ENCODE results near the gene WNT3.

The WNT3 gene

GRCh38 chr17:46783031-46783593, 35.4 kb downstream of the WNT3 start:
- TF ChIP-seq, protein P1, sequence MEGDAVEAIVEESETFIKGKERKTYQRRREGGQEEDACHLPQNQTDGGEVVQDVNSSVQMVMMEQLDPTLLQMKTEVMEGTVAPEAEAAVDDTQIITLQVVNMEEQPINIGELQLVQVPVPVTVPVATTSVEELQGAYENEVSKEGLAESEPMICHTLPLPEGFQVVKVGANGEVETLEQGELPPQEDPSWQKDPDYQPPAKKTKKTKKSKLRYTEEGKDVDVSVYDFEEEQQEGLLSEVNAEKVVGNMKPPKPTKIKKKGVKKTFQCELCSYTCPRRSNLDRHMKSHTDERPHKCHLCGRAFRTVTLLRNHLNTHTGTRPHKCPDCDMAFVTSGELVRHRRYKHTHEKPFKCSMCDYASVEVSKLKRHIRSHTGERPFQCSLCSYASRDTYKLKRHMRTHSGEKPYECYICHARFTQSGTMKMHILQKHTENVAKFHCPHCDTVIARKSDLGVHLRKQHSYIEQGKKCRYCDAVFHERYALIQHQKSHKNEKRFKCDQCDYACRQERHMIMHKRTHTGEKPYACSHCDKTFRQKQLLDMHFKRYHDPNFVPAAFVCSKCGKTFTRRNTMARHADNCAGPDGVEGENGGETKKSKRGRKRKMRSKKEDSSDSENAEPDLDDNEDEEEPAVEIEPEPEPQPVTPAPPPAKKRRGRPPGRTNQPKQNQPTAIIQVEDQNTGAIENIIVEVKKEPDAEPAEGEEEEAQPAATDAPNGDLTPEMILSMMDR (IDR thresholded peaks at IDR 0.05; ENCODE audit: low read depth, low read length): no peak
- DNase-seq (ENCODE audit: extremely low read depth, low read depth): no peak

DNA sequence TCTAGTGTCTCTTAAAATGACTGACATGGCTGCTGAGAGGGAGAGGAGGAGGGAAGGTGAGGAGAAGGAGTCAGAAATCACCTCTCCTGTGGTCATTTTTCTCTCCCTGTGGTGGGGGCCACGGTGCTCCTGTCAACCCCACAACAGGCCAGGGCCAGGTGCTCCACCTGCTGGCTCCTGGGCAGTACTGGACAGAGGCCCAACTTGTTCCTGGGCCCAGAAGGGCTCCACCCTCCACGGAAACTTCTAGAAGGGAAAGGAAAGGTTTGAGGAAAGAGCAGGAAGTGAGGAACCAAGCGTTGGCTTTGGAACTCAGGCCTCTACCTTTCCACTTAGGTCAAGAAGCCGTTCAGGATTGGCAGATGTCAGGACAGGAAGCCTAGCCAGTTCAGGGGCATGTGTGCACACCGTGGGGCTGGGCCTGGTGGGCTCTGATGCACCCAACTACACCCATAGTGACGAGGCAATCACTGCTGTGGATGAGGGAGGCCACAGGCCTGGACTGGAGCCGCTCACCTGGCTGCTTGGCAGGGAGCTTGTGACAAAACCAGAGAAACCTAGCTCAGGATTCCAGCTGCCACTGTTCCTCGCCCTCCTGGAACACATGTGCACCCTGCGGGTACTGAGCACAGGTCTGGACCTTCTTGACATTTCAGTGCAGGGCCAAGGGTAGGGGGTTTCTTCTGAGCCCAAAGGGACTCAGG, 36.1 kb downstream of the WNT3 start:
- TF ChIP-seq, protein P1 (IDR thresholded peaks at IDR 0.05; ENCODE audit: low read depth, low read length): peak; percentile 41
- DNase-seq (ENCODE audit: extremely low read depth, low read depth): no peak

GRCh38 chr17:46780003-46780373, 38.5 kb downstream of the WNT3 start:
- no peak for DNase-seq (ENCODE audit: extremely low read depth, low read depth)
- TF ChIP-seq, protein P1 (IDR thresholded peaks at IDR 0.05; ENCODE audit: low read depth, low read length): no peak

DNA sequence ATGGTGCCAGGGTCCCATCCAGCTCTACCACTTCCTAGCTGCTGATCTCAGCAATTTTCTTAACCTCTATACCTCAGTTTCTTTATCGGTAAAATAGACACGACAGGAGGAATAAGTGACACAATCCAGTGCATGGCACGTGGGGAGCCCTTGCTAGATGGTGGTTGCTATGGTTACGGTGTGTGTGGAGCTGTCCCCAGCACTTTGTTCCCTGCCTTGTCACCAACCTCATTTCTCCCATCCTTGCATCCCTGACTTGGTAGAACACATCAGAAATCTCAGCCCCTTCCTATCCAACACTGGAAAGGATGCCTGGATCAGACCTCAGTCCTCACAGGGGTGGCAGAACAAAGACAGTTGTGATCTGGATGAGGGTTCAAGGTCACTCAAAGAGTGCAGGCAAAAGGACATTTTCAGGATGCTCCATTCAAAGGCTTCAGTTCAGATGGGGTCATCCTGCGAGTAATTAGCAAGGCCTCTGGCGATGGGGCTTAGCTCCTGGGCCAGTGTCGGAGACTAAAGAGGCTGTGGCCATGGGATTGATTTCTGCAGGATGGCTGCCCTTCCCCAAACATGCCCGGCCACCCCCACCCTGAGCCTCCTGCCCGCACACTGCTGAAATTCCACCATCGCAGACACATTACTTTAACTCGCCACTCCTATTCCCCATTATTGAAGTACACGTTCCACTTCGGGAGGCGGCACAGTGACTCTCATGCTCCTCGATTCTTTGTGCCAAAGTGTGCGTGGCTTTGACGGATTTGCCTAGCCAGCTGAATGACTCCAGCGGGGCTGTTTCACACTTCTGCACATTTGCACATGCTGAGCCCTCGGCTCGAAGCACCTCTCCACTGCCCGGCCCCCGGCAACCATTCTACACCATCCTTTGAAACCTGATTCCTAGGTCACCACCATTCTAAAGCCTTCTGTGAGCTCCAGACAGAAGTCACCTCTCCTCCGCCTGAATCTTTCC, 40.3 kb downstream of the WNT3 start:
- TF ChIP-seq, protein P1 (IDR thresholded peaks at IDR 0.05; ENCODE audit: low read depth, low read length): no peak
- no peak for DNase-seq (ENCODE audit: extremely low read depth, low read depth)

DNA sequence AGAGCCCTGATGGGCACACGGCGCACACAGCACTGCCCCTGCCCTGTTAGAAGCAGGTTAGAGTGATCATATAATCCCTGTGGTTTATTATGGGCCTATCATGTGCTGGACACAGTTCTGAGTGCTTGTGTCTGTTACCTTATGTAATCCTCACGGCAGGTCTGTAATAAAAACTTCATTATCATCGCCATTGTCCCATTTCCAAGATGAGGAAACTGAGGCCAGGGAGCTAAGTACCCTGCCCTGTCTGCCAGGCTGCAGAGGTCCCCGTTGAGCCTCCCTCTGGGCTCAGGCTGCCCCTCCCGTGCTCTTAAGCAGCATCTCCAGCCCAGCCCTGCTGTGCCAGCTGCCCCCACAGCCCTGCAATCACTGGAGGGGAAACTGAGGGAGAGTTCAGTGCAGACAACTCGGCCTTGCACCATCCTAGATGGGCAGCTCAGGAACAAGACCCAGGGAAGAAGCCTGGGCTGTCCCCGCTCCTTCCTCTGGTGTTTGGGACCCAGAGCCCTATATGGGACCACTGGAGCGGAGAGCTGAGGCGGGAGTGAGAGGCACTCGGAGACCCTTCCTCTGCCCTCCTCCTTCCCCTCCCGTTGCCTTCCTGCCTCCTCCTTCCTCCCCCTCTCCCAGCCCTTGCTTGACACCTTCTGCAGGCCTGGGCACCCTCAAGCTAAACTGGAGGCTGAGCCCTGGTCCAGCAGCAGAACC, 42.0 kb downstream of the WNT3 start:
- no peak for DNase-seq (ENCODE audit: extremely low read depth, low read depth)
- TF ChIP-seq, protein P1 (IDR thresholded peaks at IDR 0.05; ENCODE audit: low read depth, low read length): no peak

DNA sequence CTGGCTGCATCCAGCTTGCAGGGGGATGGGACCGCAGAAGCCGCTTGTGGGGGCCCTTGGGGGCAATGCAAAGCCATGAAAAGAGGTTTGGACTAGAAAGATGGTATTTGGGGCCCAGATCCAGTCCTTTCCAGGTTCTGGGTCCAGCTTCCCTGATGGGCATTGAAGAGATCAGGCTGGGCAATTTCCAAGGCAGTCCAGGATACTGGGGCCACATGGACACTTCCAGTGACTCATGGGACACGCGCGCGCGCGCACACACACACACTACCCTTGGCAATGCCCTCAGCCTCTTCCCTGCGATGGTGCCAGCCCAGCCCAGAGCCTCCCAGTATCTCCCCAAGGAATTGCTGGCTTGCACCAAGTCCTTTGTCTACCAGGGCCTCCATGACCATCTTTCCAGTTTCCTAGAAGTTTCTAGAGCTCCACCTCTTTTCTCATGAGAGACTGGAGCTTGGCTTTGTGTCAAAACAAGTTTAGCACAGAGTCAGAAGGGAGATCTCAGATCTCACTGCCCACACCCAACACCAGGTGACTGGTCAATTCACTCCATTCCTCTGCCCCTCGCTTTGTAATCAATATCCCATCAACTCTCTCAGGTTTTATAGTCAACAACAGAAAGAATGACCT, 44.3 kb downstream of the WNT3 start:
- no peak for DNase-seq (ENCODE audit: extremely low read depth, low read depth)
- TF ChIP-seq, protein P1 (IDR thresholded peaks at IDR 0.05; ENCODE audit: low read depth, low read length): no peak
